AG09309 (cell line): Measurements from ENCODE around the gene EEF1AKMT3.

Experiments used
- DNase-seq: peaks from one replicate; pipeline ENCODE4 v3.0.0-alpha.2; 2010; ENCODE audit warnings: low read depth
- H3K4me3 ChIP-seq: 2 replicates; pipeline ENCODE4 v1.5.1; 2011; ENCODE audit warnings: mild to moderate bottlenecking, low read depth, low read length, moderate library complexity; ENCODE audit not compliant: control insufficient read depth
- CTCF ChIP-seq: IDR thresholded peaks from 2 replicates; pipeline ENCODE4 v1.5.1; 2011; ENCODE audit warnings: mild to moderate bottlenecking, low read depth, low read length, inconsistent platforms; ENCODE audit not compliant: insufficient read depth, control insufficient read depth; ENCODE audit errors: missing control alignments

Gene EEF1AKMT3

GRCh38 chr12:57772429-57773322 is at the start of gene EEF1AKMT3:
EEF1AKMT3 (plus strand) TSS chr12:57772614; CDS start chr12:57772725, 111 bp downstream.
- TF ChIP-seq CTCF: no peak
- H3K4me3 ChIP-seq: peak within 1 kb of the TSS; percentile 98
- DNase-seq: no peak

GRCh38 chr12:57722716-57723629 is 49.4 kb upstream of the EEF1AKMT3 start:
- H3K4me3 ChIP-seq: no peak overlapping the region
- no peak for DNase-seq
- TF ChIP-seq CTCF: no peak

GRCh38 chr12:57723630-57723962 is 48.8 kb upstream of the EEF1AKMT3 start:
- TF ChIP-seq CTCF: no peak
- no peak overlapping the region for H3K4me3 ChIP-seq
- no peak for DNase-seq

- no peak overlapping the region for H3K4me3 ChIP-seq
- TF ChIP-seq CTCF: no peak
- DNase-seq: no peak
Measured at GRCh38 chr12:57724003-57724935, 48.1 kb upstream of the EEF1AKMT3 start.

GRCh38 chr12:57724936-57725740 is 47.3 kb upstream of the EEF1AKMT3 start:
- no peak for DNase-seq
- no peak for TF ChIP-seq CTCF
- H3K4me3 ChIP-seq: no peak overlapping the region
